HG03039 (cell line): ENCODE results near the gene FAM161A.
A peak's percentile ranks its signal among the peaks of the same experiment; 100 is the strongest.
"Not testable (repeated sequence)": the region's sequence is repeated elsewhere in the genome, so short reads cannot be mapped to it uniquely, and the experiment has no call there.

ENCODE experiments used
- ATAC-seq: cut with Tn5 transposase; IDR thresholded peaks from one replicate; pipeline ENCODE4 v1.9.1; 2021; ENCODE audit warnings: mild to moderate bottlenecking, moderate library complexity; ENCODE audit not compliant: unreplicated experiment

Gene FAM161A

GRCh38 chr2:61853847-61854563, at the start of gene FAM161A:
Gene FAM161A (minus strand): TSS chr2:61854060. CDS start chr2:61854041, 19 bp downstream.
- peak; percentile 68 for ATAC-seq

- no peak for ATAC-seq
Measured at GRCh38 chr2:61900281-61900680, 46.4 kb upstream of the FAM161A start.

GRCh38 chr2:61898810-61899209, 45.0 kb upstream of the FAM161A start:
- ATAC-seq: no peak

GRCh38 chr2:61888267-61889055, 34.6 kb upstream of the FAM161A start, which contains the start of gene CCT4:
Gene CCT4 (minus strand): TSS chr2:61888656. CDS start chr2:61888507, 149 bp downstream.
- peak; percentile 84 for ATAC-seq

- no peak for ATAC-seq
Measured at GRCh38 chr2:61887717-61888266, 33.9 kb upstream of the FAM161A start.

- ATAC-seq: no peak
Measured at GRCh38 chr2:61885896-61886603, 32.2 kb upstream of the FAM161A start.

GRCh38 chr2:61882850-61883249, 29.0 kb upstream of the FAM161A start:
- no peak for ATAC-seq

- ATAC-seq: not testable (repeated sequence)
Measured at GRCh38 chr2:61879351-61879750, 25.5 kb upstream of the FAM161A start.

- ATAC-seq: no peak
Measured at GRCh38 chr2:61878761-61879160, 24.9 kb upstream of the FAM161A start.

GRCh38 chr2:61877571-61878245, 23.8 kb upstream of the FAM161A start:
- ATAC-seq: no peak

- no peak for ATAC-seq
Measured at GRCh38 chr2:61876400-61876799, 22.5 kb upstream of the FAM161A start.

- not testable (repeated sequence) for ATAC-seq
Measured at GRCh38 chr2:61866482-61867089, 12.7 kb upstream of the FAM161A start.

GRCh38 chr2:61862085-61862484, 8.2 kb upstream of the FAM161A start:
- ATAC-seq: no peak

GRCh38 chr2:61857224-61857623, 3.4 kb upstream of the FAM161A start:
- no peak for ATAC-seq

GRCh38 chr2:61855318-61855613, 1.4 kb upstream of the FAM161A start:
- no peak for ATAC-seq

GRCh38 chr2:61854564-61855317, 881 bp upstream of the FAM161A start:
- ATAC-seq: peak; percentile 90

- peak; percentile 56 for ATAC-seq
Measured at GRCh38 chr2:61853086-61853846, 594 bp downstream of the FAM161A start.

GRCh38 chr2:61851270-61851669, 2.6 kb downstream of the FAM161A start:
- ATAC-seq: not testable (repeated sequence)

GRCh38 chr2:61845320-61845719, 8.5 kb downstream of the FAM161A start:
- ATAC-seq: no peak
